Measurements from ENCODE around the gene CMKLR1.

DNA sequence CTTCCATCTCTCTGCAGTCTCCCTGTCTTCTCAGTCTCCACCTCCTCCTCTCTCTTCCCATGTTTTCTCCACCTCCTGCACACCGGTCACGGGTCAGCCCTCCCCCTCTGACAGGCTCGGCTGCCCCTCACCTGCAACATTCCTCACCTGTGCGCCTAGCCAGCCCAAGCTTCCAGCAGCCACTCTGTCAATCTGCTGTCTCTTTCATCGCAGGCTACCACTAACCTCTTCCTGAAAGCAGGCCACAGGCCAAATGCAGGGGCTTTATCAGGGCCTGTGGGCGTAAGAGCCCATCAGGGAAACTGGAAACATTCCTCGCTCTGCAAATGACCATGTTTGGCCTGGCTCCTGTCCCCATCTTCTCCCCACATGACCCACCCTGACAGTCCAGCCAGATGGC is 34.5 kb downstream of the CMKLR1 start:
- TF ChIP-seq POLR2A (IDR thresholded peaks at IDR 0.05) = no peak
- TF ChIP-seq, protein P1, sequence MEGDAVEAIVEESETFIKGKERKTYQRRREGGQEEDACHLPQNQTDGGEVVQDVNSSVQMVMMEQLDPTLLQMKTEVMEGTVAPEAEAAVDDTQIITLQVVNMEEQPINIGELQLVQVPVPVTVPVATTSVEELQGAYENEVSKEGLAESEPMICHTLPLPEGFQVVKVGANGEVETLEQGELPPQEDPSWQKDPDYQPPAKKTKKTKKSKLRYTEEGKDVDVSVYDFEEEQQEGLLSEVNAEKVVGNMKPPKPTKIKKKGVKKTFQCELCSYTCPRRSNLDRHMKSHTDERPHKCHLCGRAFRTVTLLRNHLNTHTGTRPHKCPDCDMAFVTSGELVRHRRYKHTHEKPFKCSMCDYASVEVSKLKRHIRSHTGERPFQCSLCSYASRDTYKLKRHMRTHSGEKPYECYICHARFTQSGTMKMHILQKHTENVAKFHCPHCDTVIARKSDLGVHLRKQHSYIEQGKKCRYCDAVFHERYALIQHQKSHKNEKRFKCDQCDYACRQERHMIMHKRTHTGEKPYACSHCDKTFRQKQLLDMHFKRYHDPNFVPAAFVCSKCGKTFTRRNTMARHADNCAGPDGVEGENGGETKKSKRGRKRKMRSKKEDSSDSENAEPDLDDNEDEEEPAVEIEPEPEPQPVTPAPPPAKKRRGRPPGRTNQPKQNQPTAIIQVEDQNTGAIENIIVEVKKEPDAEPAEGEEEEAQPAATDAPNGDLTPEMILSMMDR (IDR thresholded peaks at IDR 0.05) = no peak

All from esophagus squamous epithelium (tissue), 4 donors.